GM19468 (cell line): ENCODE data around the gene SPZ1.
"Not testable (repeated sequence)": the region's sequence is repeated elsewhere in the genome, so short reads cannot be mapped to it uniquely, and the experiment has no call there.

Source experiments
- ATAC-seq: cut with Tn5 transposase; IDR thresholded peaks from one replicate; pipeline ENCODE4 v1.9.1; 2021; ENCODE audit warnings: mild to moderate bottlenecking, moderate library complexity, moderate number of reproducible peaks; ENCODE audit not compliant: unreplicated experiment; ENCODE audit errors: extremely low read depth

The SPZ1 gene

GRCh38 chr5:80326468-80326867, 6.7 kb downstream of the SPZ1 start:
- no peak for ATAC-seq

- ATAC-seq: no peak
Measured at GRCh38 chr5:80337379-80337778, 17.6 kb downstream of the SPZ1 start.

- no peak for ATAC-seq
Measured at GRCh38 chr5:80339116-80339515, 19.3 kb downstream of the SPZ1 start.

- ATAC-seq: no peak
Measured at GRCh38 chr5:80341016-80341775, 21.4 kb downstream of the SPZ1 start.

- ATAC-seq: no peak
Measured at GRCh38 chr5:80343067-80343466, 23.3 kb downstream of the SPZ1 start.

DNA sequence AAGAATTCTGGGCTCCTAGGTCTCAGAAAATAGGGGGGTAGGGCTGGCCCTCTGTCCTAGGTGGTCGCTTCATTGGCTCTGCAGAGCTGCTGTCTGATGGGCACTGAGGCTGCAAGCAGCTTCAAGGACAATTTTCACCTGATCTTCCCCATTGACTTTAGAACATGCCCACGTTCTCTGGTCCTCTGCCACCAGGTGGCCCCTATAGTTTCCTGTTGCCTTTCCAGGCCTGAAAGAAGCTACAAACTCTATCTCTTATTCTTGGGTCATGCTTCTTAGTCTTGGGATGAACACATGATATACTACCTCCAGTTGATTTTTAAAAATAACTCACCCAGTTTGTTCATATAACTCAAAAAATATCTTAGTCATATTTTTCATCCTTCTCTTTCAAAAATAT, 26.3 kb downstream of the SPZ1 start:
- ATAC-seq: no peak

- no peak for ATAC-seq
Measured at GRCh38 chr5:80348171-80348570, 28.4 kb downstream of the SPZ1 start.

- ATAC-seq: not testable (repeated sequence)
Measured at GRCh38 chr5:80351019-80351418, 31.2 kb downstream of the SPZ1 start.

DNA sequence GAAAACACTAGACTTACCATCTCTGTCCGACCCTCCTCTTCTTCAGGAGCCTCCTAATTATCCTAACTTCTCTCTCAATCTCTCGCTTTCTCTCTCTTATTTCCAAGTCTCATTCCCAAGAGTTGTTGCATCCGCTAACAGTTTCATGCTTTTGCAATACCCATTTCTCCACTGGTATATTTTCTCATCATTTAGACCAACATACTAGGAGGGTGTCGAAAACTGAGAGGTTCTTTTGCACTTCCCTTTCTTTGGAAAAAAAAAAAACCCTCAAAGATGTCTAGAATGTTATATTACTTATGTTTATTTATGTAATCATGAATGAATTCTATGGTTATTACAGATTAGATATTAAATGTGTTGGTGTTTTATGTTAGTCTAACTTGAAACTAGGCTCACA, 35.9 kb downstream of the SPZ1 start:
- no peak for ATAC-seq

GRCh38 chr5:80357671-80358070, 37.9 kb downstream of the SPZ1 start:
- no peak for ATAC-seq

GRCh38 chr5:80360914-80361444, 41.2 kb downstream of the SPZ1 start:
- ATAC-seq: no peak

DNA sequence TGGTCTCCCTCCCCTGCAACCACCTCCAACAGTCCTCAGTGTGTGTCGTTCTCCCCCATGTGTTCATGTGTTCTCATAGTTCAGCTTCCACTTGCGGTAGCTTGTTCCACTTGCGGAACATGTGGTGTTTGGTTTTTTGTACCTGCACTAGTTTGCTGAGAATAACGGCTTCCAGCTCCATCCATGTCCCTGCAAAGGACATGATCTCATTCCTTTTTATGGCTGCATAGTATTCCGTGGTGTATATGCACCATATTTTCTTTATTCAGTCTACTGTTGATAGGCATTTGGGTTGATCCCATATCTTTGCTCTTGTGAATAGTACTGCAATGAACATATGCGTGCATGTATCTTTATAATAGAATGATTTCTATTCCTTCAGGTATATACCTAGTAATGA, 45.1 kb downstream of the SPZ1 start:
- no peak for ATAC-seq

GRCh38 chr5:80368661-80369480, 49.1 kb downstream of the SPZ1 start:
- no peak for ATAC-seq

GRCh38 chr5:80369521-80369920, 49.7 kb downstream of the SPZ1 start:
- ATAC-seq: no peak

DNA sequence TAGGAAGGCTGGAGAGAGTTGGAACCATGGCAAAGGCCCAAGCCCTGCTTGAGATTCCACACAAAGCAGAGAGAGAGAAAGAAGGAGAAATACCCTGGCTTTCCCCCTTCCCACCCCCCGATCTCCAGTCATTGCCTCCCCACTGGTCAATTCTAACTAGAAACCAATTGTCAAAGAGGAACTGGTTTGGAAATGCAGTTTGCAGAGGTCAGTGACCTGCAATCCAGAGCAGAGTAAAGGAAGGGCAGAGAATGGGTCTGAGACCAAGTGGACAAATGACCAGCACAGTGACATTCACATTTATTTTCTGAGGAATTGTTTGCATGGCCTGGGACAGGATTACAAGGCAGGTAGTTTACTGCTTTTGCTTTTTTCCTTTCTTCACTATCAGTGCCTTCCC, 50.6 kb downstream of the SPZ1 start:
- ATAC-seq: no peak
